GM19395 (cell line): ENCODE data around the gene PALLD.

Source experiments
- ATAC-seq: cut with Tn5 transposase; IDR thresholded peaks from one replicate; pipeline ENCODE4 v1.9.1; 2021; ENCODE audit warnings: mild to moderate bottlenecking, moderate library complexity; ENCODE audit not compliant: unreplicated experiment

The PALLD gene

DNA sequence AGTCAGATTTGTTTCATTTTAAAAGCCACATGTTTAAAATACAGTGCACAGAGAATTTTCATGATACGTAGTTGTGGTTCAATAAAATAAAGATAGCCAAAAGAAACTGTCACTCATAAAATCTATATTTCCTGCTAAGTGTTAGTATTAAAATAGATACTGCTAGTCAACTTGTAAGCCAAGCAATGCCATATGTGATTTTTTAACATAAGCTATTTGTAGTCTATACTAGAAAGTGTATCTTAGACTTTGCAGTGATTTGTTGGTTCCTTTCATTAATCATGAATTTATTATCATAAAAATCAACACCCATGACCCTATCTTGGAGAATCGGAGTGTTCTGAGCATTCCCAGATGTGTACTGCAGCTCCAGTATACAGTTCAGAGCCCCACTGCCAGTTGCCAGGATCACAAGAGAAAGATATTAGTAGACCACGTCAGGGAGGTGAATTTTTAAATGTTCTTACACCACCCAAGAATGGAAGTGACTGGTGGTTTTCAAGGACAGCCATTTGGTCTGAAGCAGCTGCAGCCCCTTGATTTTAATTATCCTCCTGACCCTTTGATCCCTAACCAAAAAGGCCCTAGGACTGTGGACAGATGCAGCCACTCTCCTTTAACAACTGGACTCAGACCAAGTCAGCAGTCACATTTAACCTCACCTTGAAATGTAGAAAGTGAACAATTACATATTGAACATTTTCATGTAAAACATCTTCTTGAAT lies 163.1 kb downstream of the PALLD start:
- ATAC-seq, result no peak

DNA sequence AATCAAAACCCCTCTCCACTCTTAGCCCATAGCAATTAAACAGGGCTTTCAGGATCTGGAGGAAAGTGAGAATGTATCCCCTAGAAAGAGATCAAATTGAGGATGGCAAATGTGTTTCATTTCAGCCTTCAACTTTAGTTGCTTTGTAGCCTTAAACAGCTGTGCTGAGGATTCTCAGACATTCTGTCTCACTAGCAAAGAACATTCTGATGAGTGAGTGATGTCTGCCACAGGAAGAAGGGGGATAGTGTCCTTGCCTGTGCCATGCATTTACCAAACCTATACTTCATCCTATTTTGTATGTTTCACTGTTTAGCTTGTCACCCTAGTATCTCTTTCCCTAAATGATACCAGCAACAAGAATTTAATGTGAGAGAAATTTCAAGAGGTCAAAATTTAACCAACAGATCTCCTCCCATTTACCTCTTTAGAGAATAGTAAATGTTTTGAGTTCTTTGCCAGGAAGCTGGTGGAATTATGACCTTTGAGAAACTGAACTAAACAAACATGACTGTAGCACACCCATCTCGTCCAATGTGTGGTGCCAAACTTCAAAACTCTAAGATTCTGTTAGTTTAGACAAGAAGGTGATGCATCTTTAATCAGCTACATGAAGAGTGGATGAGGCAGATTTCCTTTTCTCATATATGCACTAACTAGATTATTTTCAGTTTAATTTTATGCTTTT lies 165.6 kb downstream of the PALLD start:
- no peak for ATAC-seq

DNA sequence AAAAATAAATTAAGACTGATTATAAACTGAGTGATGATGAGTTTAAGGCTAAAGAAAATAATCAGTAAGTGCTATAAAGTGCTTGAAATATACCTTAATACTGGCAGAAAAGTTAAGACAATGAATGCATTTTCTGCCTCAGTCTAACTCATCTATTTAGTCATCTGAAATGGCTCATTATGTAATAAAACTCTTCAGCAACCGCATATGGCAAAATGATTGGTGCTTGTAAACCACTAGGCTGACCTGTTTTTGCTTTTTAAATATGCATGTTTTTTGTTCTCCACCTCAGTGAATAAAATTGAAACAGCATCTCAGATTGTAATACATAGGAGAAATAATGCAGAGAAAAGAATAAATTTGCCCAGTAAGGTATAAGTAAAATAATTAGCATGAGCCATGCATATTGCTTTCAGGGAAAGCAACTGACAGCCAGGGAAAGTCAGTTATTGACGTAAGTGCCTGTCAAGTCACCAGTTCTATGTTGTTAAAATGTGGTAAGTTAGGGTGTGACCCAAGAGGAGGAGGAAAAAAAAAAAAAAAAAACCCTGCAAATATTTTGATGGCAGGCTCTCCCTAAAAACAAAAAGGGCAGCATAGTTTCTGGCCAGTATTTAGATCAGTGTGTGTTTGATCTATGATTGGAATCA lies 167.5 kb downstream of the PALLD start:
- no peak for ATAC-seq

DNA sequence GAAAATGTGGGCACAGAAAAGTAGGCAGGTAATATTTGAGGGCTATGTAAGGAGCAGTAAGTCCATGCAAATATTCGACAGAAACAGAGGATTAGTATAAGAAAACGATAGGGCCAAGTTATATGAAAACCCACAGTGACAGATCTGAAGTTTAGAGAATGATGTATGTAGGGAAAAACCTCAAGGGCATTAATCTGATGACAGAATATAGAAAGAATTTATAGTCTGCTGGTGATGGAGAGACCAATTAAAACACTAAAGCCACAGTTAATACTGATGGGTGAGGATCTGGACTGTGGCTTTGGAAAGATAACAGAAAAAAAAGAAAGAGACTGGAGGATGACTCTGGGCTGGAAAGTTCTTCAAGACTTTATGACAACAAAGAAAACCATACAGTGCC lies 169.7 kb downstream of the PALLD start:
- ATAC-seq, result no peak

DNA sequence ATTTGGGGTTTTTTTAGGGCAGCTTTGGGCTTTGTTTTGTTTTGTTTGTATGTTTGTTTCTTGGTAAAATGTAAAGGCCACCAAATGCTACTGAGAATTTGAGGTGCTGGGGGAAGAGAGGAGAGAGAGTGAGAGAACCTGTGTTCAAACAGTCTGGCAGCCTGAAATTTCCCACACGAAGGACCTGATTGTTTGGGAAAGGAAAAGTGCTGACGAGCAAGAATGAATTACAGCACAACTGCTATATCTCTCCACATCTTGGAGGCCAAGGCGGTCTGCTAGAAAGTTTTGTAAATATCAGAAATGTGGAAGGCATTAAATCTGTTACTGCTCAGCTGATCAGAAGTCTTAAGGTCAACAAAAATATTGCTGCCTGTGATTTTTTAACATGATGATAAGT lies 170.5 kb downstream of the PALLD start:
- no peak for ATAC-seq

DNA sequence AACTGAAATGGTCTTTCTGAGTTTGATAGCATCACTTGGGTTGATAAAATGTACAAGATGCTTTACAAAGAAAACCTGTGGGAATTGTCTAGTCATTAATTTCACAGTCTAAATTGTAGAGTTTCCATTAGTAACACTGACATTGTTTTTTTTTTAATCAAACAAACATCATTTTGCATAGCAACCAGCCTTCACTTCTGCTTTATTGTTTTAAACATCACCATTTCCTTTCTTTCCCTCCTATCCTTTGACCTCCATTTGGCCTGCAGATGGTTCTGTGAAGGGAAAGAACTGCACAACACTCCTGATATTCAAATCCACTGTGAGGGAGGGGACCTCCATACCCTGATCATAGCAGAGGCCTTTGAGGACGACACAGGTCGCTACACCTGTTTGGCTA lies 171.1 kb downstream of the PALLD start:
- ATAC-seq, result no peak

DNA sequence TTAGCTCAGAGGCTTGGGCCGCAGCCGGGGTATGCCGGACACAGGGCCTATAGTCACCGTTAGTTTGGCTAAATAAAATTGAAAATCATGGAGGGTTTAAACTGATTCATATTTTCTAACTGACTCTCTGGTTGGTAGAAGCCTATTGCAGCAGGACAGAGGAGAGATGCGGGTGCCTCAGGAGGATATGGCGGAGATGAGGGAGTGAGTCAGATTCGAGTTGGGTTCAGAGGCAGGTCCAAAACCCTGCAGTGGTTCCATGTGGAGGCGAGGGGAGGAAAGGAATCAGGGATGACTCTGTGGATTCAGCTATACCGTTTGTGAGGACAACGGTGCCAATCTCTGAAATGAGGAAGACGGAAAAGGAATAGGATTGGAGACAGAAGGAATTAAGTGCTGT lies 176.6 kb downstream of the PALLD start:
- no peak for ATAC-seq

DNA sequence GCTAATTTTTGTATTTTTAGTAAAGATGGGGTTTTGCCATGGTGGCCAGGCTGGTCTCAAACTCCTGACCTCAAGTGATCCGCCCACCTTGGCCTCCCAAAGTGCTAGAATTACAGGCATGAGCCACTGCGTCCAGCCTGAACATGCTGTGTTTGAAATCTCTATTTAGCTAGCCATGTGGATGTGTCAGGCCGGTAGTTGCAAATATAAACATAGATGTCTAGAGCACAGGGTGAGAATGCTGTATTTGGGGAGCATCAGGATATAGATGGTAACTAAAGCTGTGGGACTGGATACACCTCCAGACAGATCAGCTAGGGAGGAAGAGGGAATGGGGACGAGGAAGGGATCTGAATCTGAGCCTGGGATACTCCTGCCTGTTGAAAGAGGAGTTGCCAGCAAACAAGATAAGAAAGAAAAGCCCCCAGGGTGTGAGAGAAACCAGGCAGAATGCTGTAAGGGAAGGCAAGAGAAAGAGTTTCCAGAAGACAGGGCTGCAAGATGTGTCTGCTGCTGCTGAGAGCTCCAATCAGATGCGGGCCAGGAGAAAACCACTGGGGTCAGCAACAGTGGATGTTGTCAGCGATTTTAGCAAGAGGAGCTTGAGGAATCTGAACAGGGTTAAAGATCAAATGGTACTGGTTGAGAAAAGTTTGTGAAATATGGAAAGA lies 177.4 kb downstream of the PALLD start:
- ATAC-seq, result no peak

DNA sequence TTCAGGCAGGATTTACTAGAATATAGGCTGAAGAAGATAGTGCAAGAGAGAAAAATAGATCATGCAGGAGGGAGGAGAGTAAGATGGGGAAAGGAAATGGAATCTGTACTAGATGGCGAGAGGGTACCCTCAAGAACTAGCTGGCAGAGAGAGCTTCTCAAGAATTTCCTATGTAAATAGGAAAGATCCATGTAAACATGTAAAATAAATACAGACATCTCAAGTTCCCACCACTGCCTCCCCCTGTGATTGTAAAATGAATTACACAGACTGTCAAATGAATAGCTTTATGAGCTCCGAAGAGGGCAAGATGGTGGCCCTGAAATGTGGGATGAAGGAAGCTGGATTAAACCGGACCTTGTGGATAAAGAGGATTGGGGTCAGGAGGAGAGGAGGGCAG lies 178.0 kb downstream of the PALLD start:
- ATAC-seq, result no peak

DNA sequence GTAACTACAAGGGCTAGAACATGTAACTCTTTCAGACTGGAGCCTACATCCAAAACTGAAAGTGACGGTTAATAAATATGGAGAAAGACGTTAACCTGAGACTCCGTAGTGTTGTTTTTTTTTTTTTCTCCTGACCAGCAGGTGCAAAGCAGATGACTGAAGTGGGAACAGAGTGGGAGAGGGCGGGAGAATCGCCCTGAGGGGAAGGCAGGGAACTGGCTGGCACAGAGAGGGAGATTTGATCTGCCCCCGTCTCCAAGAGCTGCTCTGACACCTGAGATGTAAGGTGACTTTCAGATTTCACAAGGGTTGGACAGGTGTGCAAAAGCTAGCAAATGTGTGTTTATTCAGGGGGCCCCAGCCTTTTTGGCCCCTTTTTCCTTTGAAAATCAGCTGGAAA lies 180.2 kb downstream of the PALLD start:
- no peak for ATAC-seq

DNA sequence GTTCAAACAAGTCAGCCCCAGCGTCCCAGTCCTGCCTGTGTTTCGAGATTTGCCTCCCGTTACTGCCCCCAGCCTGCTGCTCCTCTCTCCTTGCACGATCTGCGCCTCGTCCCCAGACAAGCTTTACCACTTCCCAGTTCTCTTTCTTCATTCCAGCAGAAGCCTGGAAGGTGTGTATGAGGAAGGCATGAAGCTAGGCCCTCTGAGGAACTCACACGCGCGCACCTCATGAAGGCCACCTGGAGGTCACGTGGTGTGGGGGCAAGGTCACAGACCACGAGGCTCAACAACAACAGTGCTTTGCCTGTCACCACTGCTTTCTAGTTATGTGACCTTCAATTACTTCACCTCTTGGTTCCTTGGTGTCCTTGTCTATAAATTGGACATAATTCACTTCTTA lies 181.0 kb downstream of the PALLD start:
- no peak for ATAC-seq

DNA sequence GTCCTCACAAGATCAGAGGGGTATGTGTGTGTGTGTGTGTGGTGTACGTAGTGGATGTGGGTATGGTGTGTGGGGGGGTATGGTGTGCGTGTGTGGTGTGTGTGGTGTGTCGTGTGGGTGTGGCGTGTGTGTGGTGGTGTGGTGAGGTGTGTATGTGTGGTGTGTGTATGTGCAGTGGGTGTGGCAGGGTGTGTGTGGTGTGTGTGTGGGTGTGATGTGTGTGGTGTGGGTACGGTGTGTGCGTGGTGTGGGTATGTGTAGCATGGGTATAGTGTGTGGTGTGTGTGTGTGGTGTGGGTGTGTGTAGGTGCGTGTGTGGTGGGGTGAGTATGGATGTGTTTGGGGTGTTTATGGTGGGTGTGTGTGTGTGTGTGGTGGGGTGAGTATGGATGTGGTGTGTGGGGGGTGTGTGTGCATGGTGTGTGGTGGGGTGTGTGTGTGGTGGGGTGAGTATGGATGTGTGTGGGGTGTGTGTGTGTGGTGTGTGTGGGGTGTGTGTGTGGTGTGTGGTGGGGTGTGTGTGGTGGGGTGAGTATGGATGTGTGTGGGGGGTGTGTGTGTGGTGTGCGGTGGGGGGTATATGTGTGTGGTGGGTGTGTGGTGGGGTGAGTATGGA lies 182.0 kb downstream of the PALLD start:
- ATAC-seq, result no peak

DNA sequence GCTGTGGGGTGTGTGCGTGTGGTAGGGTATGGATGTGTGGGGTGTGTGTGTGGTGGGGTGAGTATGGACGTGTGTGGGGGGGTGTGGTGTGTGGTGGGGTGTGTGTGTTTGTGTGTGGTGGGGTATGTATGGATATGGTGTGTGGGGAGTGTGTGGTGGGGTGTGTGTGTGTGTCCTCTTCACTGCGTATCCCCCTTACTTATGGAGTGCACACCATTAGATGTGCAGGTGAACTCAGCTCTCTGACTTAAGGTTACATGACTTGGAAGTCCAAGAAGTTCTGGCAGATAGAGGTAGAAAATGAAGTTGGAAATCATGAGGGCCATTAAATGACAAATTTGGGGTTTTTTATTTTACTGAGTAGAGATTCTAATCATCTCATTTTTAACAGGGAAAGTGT lies 182.5 kb downstream of the PALLD start:
- ATAC-seq, result no peak

DNA sequence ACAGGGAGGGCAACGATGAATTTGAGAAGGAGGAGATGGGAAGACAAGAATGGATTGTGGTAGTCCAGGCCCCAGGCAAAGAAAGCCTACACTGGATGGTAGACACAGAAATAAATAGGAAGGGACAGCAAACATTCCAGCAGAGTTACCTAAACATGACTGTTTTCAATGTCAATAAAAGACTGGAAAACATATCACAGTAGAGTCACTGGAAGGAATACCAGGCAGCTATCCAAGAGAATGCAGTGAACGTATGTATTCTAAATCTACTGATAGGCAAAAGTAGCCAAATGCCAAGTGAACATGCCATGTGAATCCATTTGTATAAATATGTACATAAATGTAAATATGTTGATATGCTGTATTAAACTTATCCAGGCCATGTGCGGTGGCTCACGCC lies 183.0 kb downstream of the PALLD start:
- no peak for ATAC-seq

DNA sequence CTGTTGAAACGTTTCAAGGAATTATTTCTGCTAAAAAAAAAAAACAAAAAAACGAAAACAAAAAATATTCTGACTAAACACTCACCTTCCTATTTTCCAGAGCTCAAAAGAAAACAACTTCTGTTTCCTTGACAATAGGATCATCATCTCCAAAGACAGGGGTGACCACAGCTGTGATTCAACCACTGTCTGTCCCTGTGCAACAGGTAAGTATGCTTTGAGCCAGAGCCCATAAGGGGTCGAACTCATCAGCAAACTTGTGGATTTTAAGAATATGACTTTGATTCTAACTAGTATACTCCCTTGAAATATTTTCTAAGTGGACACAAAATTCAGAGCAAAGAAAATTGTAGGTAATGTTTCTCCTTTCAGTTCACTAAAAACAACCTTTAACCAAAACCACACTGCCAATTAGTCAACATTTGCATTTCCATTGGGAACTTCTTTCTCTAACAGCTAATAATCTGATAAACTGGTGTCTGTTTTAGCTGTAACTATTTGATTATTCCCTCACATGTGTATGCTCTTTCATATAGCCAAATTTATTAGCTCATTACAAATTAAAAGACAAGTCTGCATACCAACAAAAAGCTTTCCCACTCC lies 186.1 kb downstream of the PALLD start:
- no peak for ATAC-seq

DNA sequence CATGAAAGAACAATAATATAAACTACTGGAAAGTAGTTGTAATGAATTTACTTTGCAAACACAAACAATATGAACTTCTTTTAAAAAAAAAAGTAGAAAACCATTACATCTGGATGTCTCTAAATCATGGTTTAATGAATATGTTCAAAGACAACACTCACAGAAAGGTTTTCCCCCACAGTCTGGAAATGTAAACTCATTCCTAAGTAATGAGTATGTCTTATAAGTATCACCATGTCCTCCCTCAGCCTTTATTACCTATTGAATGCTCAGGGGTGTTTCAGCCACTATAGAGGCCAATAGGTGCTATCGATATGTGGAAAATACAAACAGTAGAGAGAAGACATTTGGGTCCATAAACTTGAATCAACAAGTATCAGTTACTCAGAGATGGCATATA lies 186.7 kb downstream of the PALLD start:
- ATAC-seq, result no peak

DNA sequence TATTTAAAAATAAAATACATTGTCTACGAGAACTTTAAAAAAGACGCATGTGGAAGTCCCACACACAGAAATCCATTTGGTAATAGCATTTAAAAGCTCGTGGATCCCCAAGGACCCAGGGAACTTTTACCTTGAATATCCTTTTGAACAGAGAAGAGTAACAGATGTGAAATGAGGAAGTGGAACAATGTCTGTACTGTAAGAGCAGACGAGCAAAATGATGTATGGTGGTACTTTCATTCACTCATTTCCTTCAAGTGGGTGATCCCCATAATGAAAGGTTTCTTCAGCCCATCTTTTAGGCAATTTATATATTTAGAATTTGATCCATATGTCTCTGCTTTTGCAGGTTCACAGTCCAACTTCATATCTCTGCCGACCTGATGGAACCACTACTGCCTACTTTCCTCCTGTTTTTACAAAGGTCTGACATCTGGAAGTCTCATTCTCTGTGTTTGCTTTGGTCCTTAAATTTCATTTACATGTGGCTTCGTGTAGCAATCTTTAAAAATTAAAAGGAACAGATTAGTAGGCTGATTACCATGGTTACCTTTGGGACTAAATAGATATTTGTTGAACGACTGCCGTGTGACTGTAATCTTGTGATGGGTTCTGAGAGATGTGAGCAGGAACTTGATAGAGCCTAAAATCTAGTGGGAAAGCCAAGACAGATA lies 188.4 kb downstream of the PALLD start:
- peak; percentile 94 for ATAC-seq

DNA sequence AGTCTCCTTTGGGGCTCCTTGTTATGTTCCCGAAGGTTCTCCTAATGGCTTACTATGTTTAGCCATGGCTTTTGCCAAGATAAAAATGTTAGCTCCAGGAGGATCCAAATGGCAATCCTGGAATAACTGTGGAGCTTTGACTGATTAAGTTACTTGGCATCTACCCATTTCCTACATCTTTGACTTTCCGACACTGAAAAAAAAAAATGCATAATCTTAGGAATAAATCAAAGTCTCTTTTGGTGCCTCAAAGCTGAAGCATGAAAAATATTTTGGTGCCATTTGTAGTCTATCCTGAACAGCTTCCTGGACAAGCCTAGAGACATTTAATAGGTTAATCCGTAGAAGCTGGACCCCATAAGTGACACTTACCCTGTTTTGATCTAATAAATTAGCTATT lies 191.7 kb downstream of the PALLD start:
- ATAC-seq, result no peak

DNA sequence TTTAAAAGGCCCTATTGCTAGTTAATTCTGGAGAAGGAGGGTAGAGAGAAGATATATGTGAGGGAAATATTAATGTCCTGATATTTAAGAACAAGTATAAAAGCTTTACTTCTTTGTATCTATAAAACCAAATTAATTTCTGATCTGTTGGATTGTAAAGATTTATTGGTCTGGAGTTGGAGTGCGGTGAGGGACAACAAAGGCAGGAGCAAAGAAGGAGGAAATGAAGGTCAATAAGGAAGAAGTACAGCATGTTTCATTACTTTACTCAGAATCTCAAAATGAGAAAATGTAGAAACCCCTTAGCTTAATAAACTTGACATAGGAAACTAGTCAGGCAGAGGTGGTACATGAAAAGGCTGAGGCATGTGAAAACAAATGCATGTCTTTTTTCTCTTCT lies 192.9 kb downstream of the PALLD start:
- ATAC-seq, result no peak

DNA sequence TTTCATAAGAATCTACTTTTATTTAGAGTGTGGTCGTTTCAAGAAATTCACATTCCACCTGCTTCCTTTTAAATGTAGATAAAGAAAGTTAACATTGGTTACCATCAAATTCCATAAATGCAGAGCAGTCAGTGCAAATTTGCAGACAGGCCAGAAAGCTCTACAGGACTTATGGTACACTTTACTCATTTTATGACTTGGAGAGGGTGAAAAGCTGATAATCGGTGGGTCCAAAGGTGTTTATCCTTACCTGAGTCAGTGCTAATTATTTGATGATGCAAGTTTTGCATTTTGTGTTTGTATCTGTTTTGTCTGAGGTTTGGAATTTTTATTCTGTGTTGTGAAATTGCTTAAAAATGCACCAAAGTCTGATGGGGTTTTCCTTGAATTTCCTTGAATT lies 193.3 kb downstream of the PALLD start:
- no peak for ATAC-seq
